Esophagus (tissue), 2 donors: ENCODE measurements around the gene ATRNL1. TPM values are rescaled to one million over a fixed set of nuclear protein-coding genes. Genes with fewer than 3 reads are reported as not detected.
"Not testable (repeated sequence)": the region's sequence is repeated elsewhere in the genome, so short reads cannot be mapped to it uniquely, and the experiment has no call there.

ENCODE experiments used
- H3K27ac ChIP-seq, 2 donors: one replicate each; pipeline ENCODE4 v1.5.1; 2013; ENCODE audit warnings: low read depth in 2 of 2, mild to moderate bottlenecking in 2 of 2, inconsistent platforms in 1 of 2, low read length in 1 of 2, moderate library complexity in 1 of 2
- H3K27me3 ChIP-seq, 2 donors: one replicate each; pipeline ENCODE4 v1.6.1; 2013; ENCODE audit warnings: low read length in 2 of 2, control low read depth in 1 of 2, mild to moderate bottlenecking in 1 of 2; ENCODE audit not compliant: insufficient read depth in 2 of 2, control insufficient read depth in 1 of 2
- H3K36me3 ChIP-seq, 2 donors: one replicate each; pipeline ENCODE4 v1.6.1; 2013; ENCODE audit warnings: low read length in 1 of 2; ENCODE audit not compliant: control insufficient read depth in 2 of 2, insufficient read depth in 2 of 2
- H3K4me1 ChIP-seq, 2 donors: one replicate each; pipeline ENCODE4 v1.6.1; 2013; ENCODE audit warnings: low read length in 1 of 2; ENCODE audit not compliant: control insufficient read depth in 2 of 2, insufficient read depth in 2 of 2
- H3K4me3 ChIP-seq, 2 donors: one replicate each; pipeline ENCODE4 v1.5.1; 2013; ENCODE audit warnings: low read length in 2 of 2, mild to moderate bottlenecking in 2 of 2, low read depth in 1 of 2, moderate library complexity in 1 of 2
- H3K9me3 ChIP-seq, 2 donors: one replicate each; pipeline ENCODE4 v1.6.1; 2013; ENCODE audit warnings: mild to moderate bottlenecking in 2 of 2, low read depth in 1 of 2, low read length in 1 of 2, moderate library complexity in 1 of 2; ENCODE audit not compliant: control insufficient read depth in 2 of 2, insufficient read depth in 1 of 2
- WGBS, 2 donors: extraction: QIAGEN DNeasy Blood & Tissue Kit; methylation state at CpG; one replicate each; pipeline ENCODE4 v1.1.7; 2013; 5-methylcytosine and 5-hydroxymethylcytosine counted together
- polyA plus RNA-seq, 2 donors: library from polyadenylated mRNA; stranded (reverse); fragments of 200-250 nt; gene quantifications; one replicate each; pipeline ENCODE4 v1.2.3, GENCODE V29; 2013
- donor health status: healthy with polysubstance abuse.
- donor health status: Bipolar disorder and iron deficiency.

The ATRNL1 gene
- polyA plus RNA-seq, 2 donors = 0.20 to 0.39 TPM

- not testable (repeated sequence) for H3K36me3 ChIP-seq, H3K27me3 ChIP-seq, H3K4me3 ChIP-seq, H3K4me1 ChIP-seq, H3K27ac ChIP-seq, H3K9me3 ChIP-seq
These were observed 434.5 kb downstream of the ATRNL1 start for GRCh38 chr10:115527682-115528081.

- H3K27me3 ChIP-seq, H3K4me1 ChIP-seq, H3K9me3 ChIP-seq, H3K36me3 ChIP-seq, H3K4me3 ChIP-seq, H3K27ac ChIP-seq: not testable (repeated sequence)
- WGBS, 2 donors = 93 to 94% methylated on average over 11 to 18 of the region's 18 CpGs
These were observed 443.2 kb downstream of the ATRNL1 start for GRCh38 chr10:115536401-115536800.

- Histone ChIP-seq H3K27me3 (no peaks in the 10 kb centered on the region), H3K9me3 (no peaks in the 10 kb centered on the region), H3K36me3 (no peaks in the 10 kb centered on the region), H3K27ac (no peak overlapping the region), H3K4me1 (no peaks in the 10 kb centered on the region), H3K4me3 (no peak overlapping the region)
These were observed 446.1 kb downstream of the ATRNL1 start for GRCh38 chr10:115539142-115539762.

GRCh38 chr10:115555887-115556402 is 462.8 kb downstream of the ATRNL1 start:
- Histone ChIP-seq H3K36me3 (no peaks in the 10 kb centered on the region), H3K27ac (no peak overlapping the region), H3K4me1 (no peaks in the 10 kb centered on the region), H3K27me3 (no peaks in the 10 kb centered on the region), H3K4me3 (no peak overlapping the region), H3K9me3 (no peaks in the 10 kb centered on the region)
- WGBS, 2 donors = 51 to 57% methylated on average over 3 of the region's 3 CpGs

- H3K4me1 ChIP-seq = no peaks in the 10 kb centered on the region
These were observed 465.1 kb downstream of the ATRNL1 start for GRCh38 chr10:115558252-115558651.

DNA sequence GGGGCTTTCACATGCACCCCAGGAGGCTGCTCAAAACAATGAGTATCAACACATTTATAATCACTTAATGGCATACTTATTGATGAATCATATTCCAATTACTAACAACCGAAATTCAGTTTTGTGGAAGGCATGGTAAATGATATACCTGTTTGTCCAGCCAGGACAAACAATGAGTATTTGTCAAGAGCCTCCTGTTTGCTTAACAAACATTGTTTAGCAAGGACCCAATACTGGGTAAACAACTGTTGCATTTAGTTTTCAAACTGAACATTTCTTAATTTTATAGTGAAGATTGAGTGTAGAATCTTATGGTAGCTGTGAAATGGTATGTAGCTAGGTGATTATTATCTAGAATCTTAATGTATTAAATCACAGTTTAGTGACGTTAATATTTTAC is 473.7 kb downstream of the ATRNL1 start:
- Histone ChIP-seq H3K9me3 (no peaks in the 10 kb centered on the region), H3K4me1 (no peaks in the 10 kb centered on the region), H3K36me3 (no peaks in the 10 kb centered on the region), H3K27ac (no peak overlapping the region), H3K4me3 (no peak overlapping the region), H3K27me3 (no peaks in the 10 kb centered on the region)
- 38 to 40% methylated on average over 2 of the region's 2 CpGs for WGBS, 2 donors

More at GRCh38 chr10:115558252-115558651, 465.1 kb downstream of the ATRNL1 start:
- Histone ChIP-seq H3K27ac (no peak overlapping the region), H3K27me3 (no peaks in the 10 kb centered on the region), H3K4me3 (no peak overlapping the region), H3K36me3 (no peaks in the 10 kb centered on the region), H3K9me3 (no peaks in the 10 kb centered on the region)
- WGBS, 2 donors = 55 to 69% methylated on average over 3 of the region's 3 CpGs

GRCh38 chr10:115572740-115573455 is 479.7 kb downstream of the ATRNL1 start:
- no peak overlapping the region for H3K4me3 ChIP-seq
- no peaks in the 10 kb centered on the region for H3K9me3 ChIP-seq
- no peaks in the 10 kb centered on the region for H3K4me1 ChIP-seq
- no peaks in the 10 kb centered on the region for H3K36me3 ChIP-seq
- no peak overlapping the region for H3K27ac ChIP-seq
- 68 to 74% methylated on average over 7 of the region's 7 CpGs for WGBS, 2 donors
- no peaks in the 10 kb centered on the region for H3K27me3 ChIP-seq

GRCh38 chr10:115580239-115580638 is 487.1 kb downstream of the ATRNL1 start:
- WGBS, 2 donors = 66 to 85% methylated on average over 1 of the region's 1 CpG
- H3K9me3 ChIP-seq = no peaks in the 10 kb centered on the region
- no peaks in the 10 kb centered on the region for H3K36me3 ChIP-seq
- H3K27ac ChIP-seq = no peak overlapping the region
- H3K4me3 ChIP-seq = no peak overlapping the region
- no peaks in the 10 kb centered on the region for H3K27me3 ChIP-seq
- no peaks in the 10 kb centered on the region for H3K4me1 ChIP-seq

DNA sequence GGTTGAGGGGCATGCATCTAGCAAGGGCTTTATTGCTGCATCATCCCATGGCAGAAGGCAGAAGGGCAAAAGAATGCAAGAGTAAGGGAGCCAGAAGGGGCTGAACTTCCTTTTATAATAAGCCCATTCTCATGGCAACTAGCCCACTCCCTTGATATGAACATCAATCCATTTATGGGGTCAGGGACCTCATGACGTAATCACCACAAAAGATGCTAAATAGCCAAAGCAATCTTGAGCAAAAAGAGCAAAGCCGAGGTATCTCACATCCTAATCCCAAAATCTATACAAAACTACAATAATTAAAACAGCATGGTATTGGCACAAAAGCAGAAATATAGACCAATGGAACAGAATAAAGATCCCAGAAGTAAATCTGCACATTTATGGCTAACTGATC is 499.9 kb downstream of the ATRNL1 start:
- Histone ChIP-seq H3K4me1 (no peaks in the 10 kb centered on the region), H3K27me3 (no peaks in the 10 kb centered on the region), H3K27ac (no peak overlapping the region), H3K9me3 (no peaks in the 10 kb centered on the region), H3K36me3 (no peaks in the 10 kb centered on the region), H3K4me3 (no peak overlapping the region)
- WGBS, 2 donors = 84 to 93% methylated on average over 2 of the region's 2 CpGs

DNA sequence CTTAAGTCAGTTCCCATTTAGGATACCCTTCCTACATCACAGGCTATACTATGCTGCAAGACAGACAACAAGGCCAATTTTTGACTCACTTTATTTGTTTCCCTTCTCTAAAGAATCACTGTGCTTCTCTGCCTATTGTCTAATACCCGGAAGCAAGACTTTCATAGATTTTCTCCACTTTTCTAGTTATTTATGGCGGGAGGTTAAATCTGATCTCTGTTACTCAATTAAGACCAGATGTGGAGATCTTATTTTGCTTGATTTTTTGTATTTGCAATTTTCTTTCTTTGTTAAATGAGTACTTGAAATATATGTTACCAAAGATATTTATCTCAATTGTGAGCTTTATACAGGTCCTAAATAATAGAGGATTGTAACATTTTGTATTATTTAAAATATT is 511.5 kb downstream of the ATRNL1 start:
- Histone ChIP-seq H3K4me1 (no peaks in the 10 kb centered on the region), H3K27ac (no peak overlapping the region), H3K9me3 (no peaks in the 10 kb centered on the region), H3K27me3 (no peaks in the 10 kb centered on the region), H3K36me3 (no peaks in the 10 kb centered on the region), H3K4me3 (no peak overlapping the region)
- 74 to 76% methylated on average over 2 of the region's 2 CpGs for WGBS, 2 donors
